H9 (cell line): ENCODE measurements around the gene FBXO10. TPM values are rescaled to one million over a fixed set of nuclear protein-coding genes. Genes with fewer than 3 reads are reported as not detected.

Experiments used
- DNase-seq: peaks from one replicate; pipeline ENCODE4 v3.0.0-alpha.2; 2017
- H2AFZ ChIP-seq: one replicate; pipeline ENCODE4 v1.6.1; 2013; ENCODE audit warnings: mild to moderate bottlenecking, low read length, control low read depth, moderate library complexity
- H2AK5ac ChIP-seq: 2 replicates; pipeline ENCODE4 v1.6.1; 2013; ENCODE audit warnings: low read length, control low read depth, mixed read lengths; ENCODE audit not compliant: insufficient read length
- H2BK120ac ChIP-seq: one replicate; pipeline ENCODE4 v1.6.1; 2013; ENCODE audit warnings: low read depth, mild to moderate bottlenecking, low read length, control low read depth, inconsistent platforms; ENCODE audit not compliant: poor library complexity, severe bottlenecking
- H2BK12ac ChIP-seq: 2 replicates; pipeline ENCODE4 v1.6.1; 2013; ENCODE audit warnings: low read length, control low read depth, mixed read lengths, low read depth; ENCODE audit not compliant: insufficient read length
- H2BK15ac ChIP-seq: 2 replicates; pipeline ENCODE4 v1.6.1; 2013; ENCODE audit warnings: low read depth, low read length, control low read depth
- H2BK20ac ChIP-seq: one replicate; pipeline ENCODE4 v1.6.1; 2013; ENCODE audit warnings: low read depth, mild to moderate bottlenecking, low read length, control low read depth, inconsistent platforms; ENCODE audit not compliant: poor library complexity, severe bottlenecking
- H2BK5ac ChIP-seq: 2 replicates; pipeline ENCODE4 v1.6.1; 2013; ENCODE audit warnings: low read length, control low read depth, mixed read lengths; ENCODE audit not compliant: insufficient read length
- H3K14ac ChIP-seq: 2 replicates; pipeline ENCODE4 v1.6.1; 2013; ENCODE audit warnings: low read length, control low read depth; ENCODE audit not compliant: insufficient read depth
- H3K18ac ChIP-seq: 2 replicates; pipeline ENCODE4 v1.6.1; 2013; ENCODE audit warnings: low read depth, mild to moderate bottlenecking, mixed read lengths, low read length, control low read depth; ENCODE audit not compliant: insufficient read length
- H3K23ac ChIP-seq: 2 replicates; pipeline ENCODE4 v1.6.1; 2013; ENCODE audit warnings: low read length, control low read depth, mixed read lengths, low read depth; ENCODE audit not compliant: insufficient read length
- H3K23me2 ChIP-seq: 2 replicates; pipeline ENCODE4 v1.6.1; 2013; ENCODE audit warnings: low read depth, mild to moderate bottlenecking, mixed read lengths, low read length, control low read depth; ENCODE audit not compliant: insufficient read length, poor library complexity, severe bottlenecking
- H3K27ac ChIP-seq: 2 replicates; pipeline ENCODE4 v1.5.1; 2013; ENCODE audit warnings: low read length, control low read depth, mixed read lengths, low read depth; ENCODE audit not compliant: insufficient read length
- H3K27me3 ChIP-seq: 2 replicates; pipeline ENCODE4 v1.6.1; 2013; ENCODE audit warnings: low read length, control low read depth, inconsistent platforms; ENCODE audit not compliant: insufficient read depth
- H3K4ac ChIP-seq: 2 replicates; pipeline ENCODE4 v1.6.1; 2013; ENCODE audit warnings: low read depth, mild to moderate bottlenecking, control low read depth, inconsistent platforms, low read length, moderate library complexity
- H3K4me1 ChIP-seq: 2 replicates; pipeline ENCODE4 v1.6.1; 2013; ENCODE audit warnings: low read length, control low read depth, inconsistent platforms; ENCODE audit not compliant: insufficient read depth
- H3K4me2 ChIP-seq: 2 replicates; pipeline ENCODE4 v1.6.1; 2013; ENCODE audit warnings: low read length, control low read depth, mixed read lengths; ENCODE audit not compliant: insufficient read length, insufficient read depth
- H3K56ac ChIP-seq: 2 replicates; pipeline ENCODE4 v1.6.1; 2013; ENCODE audit warnings: low read depth, mild to moderate bottlenecking, mixed read lengths, low read length, control low read depth; ENCODE audit not compliant: insufficient read length
- H3K79me1 ChIP-seq: 2 replicates; pipeline ENCODE4 v1.6.1; 2013; ENCODE audit warnings: low read depth, mild to moderate bottlenecking, moderate library complexity, low read length, control low read depth, inconsistent platforms; ENCODE audit not compliant: insufficient read depth, poor library complexity, severe bottlenecking
- H3K79me2 ChIP-seq: 2 replicates; pipeline ENCODE4 v1.6.1; 2013; ENCODE audit warnings: low read length, control low read depth, inconsistent platforms; ENCODE audit not compliant: insufficient read depth
- H3K9ac ChIP-seq: 2 replicates; pipeline ENCODE4 v1.6.1; 2013; ENCODE audit warnings: low read length, control low read depth, mixed read lengths; ENCODE audit not compliant: insufficient read length; ENCODE audit errors: extremely low read depth
- H3K9me3 ChIP-seq: one replicate; pipeline ENCODE4 v1.6.1; 2013; ENCODE audit warnings: low read depth, low read length, inconsistent platforms; ENCODE audit not compliant: control insufficient read depth
- H3T11ph ChIP-seq: one replicate; pipeline ENCODE4 v1.6.1; 2013; ENCODE audit warnings: mild to moderate bottlenecking, low read length, control low read depth, inconsistent platforms
- H4K20me1 ChIP-seq: one replicate; pipeline ENCODE4 v1.6.1; 2013; ENCODE audit not compliant: control insufficient read depth, insufficient read length, insufficient read depth
- H4K5ac ChIP-seq: 2 replicates; pipeline ENCODE4 v1.6.1; 2013; ENCODE audit warnings: low read depth, mild to moderate bottlenecking, mixed read lengths, low read length, control low read depth; ENCODE audit not compliant: insufficient read length
- H4K8ac ChIP-seq: replicated peaks from 2 replicates; pipeline ENCODE4 v1.6.1; 2013; ENCODE audit warnings: low read length, control low read depth, mixed read lengths, low read depth; ENCODE audit not compliant: insufficient read length
- H4K91ac ChIP-seq: 2 replicates; pipeline ENCODE4 v1.6.1; 2013; ENCODE audit warnings: low read depth, mild to moderate bottlenecking, moderate library complexity, mixed read lengths, low read length, control low read depth; ENCODE audit not compliant: insufficient read length
- H3K27ac Mint-ChIP-seq, 3 experiments: 2 replicates in 2 of 3; 3 replicates in 1 of 3; pipeline ENCODE4 v1.8.0; 2020 to 2021; ENCODE audit warnings: mixed read lengths in 3 of 3, mild to moderate bottlenecking in 1 of 3, moderate library complexity in 1 of 3
- H3K27me3 Mint-ChIP-seq: 2 replicates; pipeline ENCODE4 v1.8.0; 2021; ENCODE audit warnings: low read depth, mild to moderate bottlenecking, moderate library complexity, mixed read lengths
- H3K36me3 Mint-ChIP-seq, 3 experiments: 2 replicates in 2 of 3; 3 replicates in 1 of 3; pipeline ENCODE4 v1.8.0; 2020 to 2021; ENCODE audit warnings: low read depth in 3 of 3, mixed read lengths in 3 of 3; ENCODE audit not compliant: insufficient read depth in 1 of 3
- H3K4me1 Mint-ChIP-seq, 2 experiments: 2 replicates each; pipeline ENCODE4 v1.8.0; 2020; ENCODE audit warnings: mixed read lengths in 2 of 2
- H3K4me3 Mint-ChIP-seq, 2 experiments: 2 replicates in 1 of 2; 3 replicates in 1 of 2; pipeline ENCODE4 v1.8.0; 2020 to 2021; ENCODE audit warnings: mild to moderate bottlenecking in 2 of 2, mixed read lengths in 2 of 2, moderate library complexity in 1 of 2
- H3K9me3 Mint-ChIP-seq, 2 experiments: 2 replicates in 1 of 2; 3 replicates in 1 of 2; pipeline ENCODE4 v1.8.0; 2020; ENCODE audit warnings: mild to moderate bottlenecking in 2 of 2, mixed read lengths in 2 of 2, moderate library complexity in 1 of 2
- CTCF ChIP-seq: fragments of 200-600 bp; sonication (generic); conservative IDR thresholded peaks from 3 replicates; pipeline ENCODE4 v1.8.0; 2021; ENCODE audit warnings: antibody characterized with exemption, mild to moderate bottlenecking
- WGBS: extraction: QIAGEN DNeasy Blood & Tissue Kit; methylation state at CpG from one replicate; pipeline ENCODE4 v1.1.7; 2013; ENCODE audit warnings: missing lambda C conversion rate, low lambda C conversion rate, mixed read lengths; ENCODE audit not compliant: insufficient read length; ENCODE audit errors: extremely low coverage; 5-methylcytosine and 5-hydroxymethylcytosine counted together
- total RNA-seq: library from RNA; stranded (reverse); gene quantifications from 2 replicates; pipeline ENCODE4 v1.2.1, GENCODE V29; 2021

The FBXO10 gene
- total RNA-seq, 1 experiment from 2014 or later: 16.8 TPM

- no peak overlapping the region for H2BK12ac ChIP-seq
- H3K79me1 ChIP-seq: no peaks in the 10 kb centered on the region
- Mint-ChIP-seq H3K4me1 (0 out of 4 replicates have a peak, but pooled peaks cover 2 to 4% of the 10 kb centered on the region in 2 experiments), H3K36me3 (peaks cover 9 to 33% (median 23%) of the 10 kb centered on the region in 3 experiments), H3K27me3 (no peaks in the 10 kb centered on the region; the same call in 1 of the 2 replicates), H3K27ac (peak overlapping the region in 1 of 3 experiments; percentile 30; a peak in 2 of 7 replicates), H3K9me3 (no peaks in the 10 kb centered on the region; a peak in 1 of 5 replicates), H3K4me3 (no peak overlapping the region)
- H3K4me2 ChIP-seq: no peak overlapping the region
- no peaks in the 10 kb centered on the region for H3K27me3 ChIP-seq
- no peak overlapping the region for H3K27ac ChIP-seq
- no peak overlapping the region for H4K91ac ChIP-seq
- no peak overlapping the region for H3K56ac ChIP-seq
- no peak for TF ChIP-seq CTCF
- no peak overlapping the region for H3K4ac ChIP-seq
- no peak overlapping the region for H2BK120ac ChIP-seq
- H3K14ac ChIP-seq: no peak overlapping the region
- H2AK5ac ChIP-seq: no peak overlapping the region
- no peak overlapping the region for H2BK5ac ChIP-seq
- H2BK20ac ChIP-seq: no peak overlapping the region
- H3T11ph ChIP-seq: no peak overlapping the region
- no peak overlapping the region for H3K23ac ChIP-seq
- H3K23me2 ChIP-seq: no peaks in the 10 kb centered on the region
- no peaks in the 10 kb centered on the region for H3K9me3 ChIP-seq
- no CpG with 5 or more reads among the region's 14 CpGs for WGBS
- no peak overlapping the region for H4K8ac ChIP-seq
- DNase-seq: no peak
- no peaks in the 10 kb centered on the region for H3K4me1 ChIP-seq
- H2BK15ac ChIP-seq: no peak overlapping the region
- no peaks in the 10 kb centered on the region for H4K20me1 ChIP-seq
- H4K5ac ChIP-seq: no peak overlapping the region
- H3K9ac ChIP-seq: no peak overlapping the region
- no peaks in the 10 kb centered on the region for H3K79me2 ChIP-seq
- no peak overlapping the region for H3K18ac ChIP-seq
- H2AFZ ChIP-seq: no peak overlapping the region
Measured at GRCh38 chr9:37515620-37516258, 60.4 kb downstream of the FBXO10 start.
